ENCODE results near the gene JPH2.

Gene JPH2

GRCh38 chr20:44138867-44139266 is 48.1 kb downstream of the JPH2 start:
- H3K36me3 ChIP-seq (ENCODE audit: insufficient read depth): no peaks in the 10 kb centered on the region
- H3K4me3 ChIP-seq (IDR thresholded peaks at IDR 0.05; ENCODE audit: insufficient read depth, low read depth, low read length): no peak overlapping the region
- no peak for TF ChIP-seq CTCF (conservative IDR thresholded peaks at IDR 0.05; ENCODE audit: low read depth, low read length)

GRCh38 chr20:44137266-44137801 is 49.7 kb downstream of the JPH2 start:
- Histone ChIP-seq H3K36me3 (ENCODE audit: insufficient read depth) (no peaks in the 10 kb centered on the region), H3K4me2 (no peak overlapping the region), H3K4me1 (ENCODE audit: low read depth, poor library complexity, severe bottlenecking) (no peaks in the 10 kb centered on the region), H3K27ac (no peak overlapping the region), H3K79me2 (ENCODE audit: insufficient read depth, low read depth) (no peaks in the 10 kb centered on the region), H3K9ac (no peak overlapping the region), H2AFZ (ENCODE audit: low read depth) (no peak overlapping the region), H3K27me3 (ENCODE audit: insufficient read depth, low read depth) (no peaks in the 10 kb centered on the region), H4K20me1 (ENCODE audit: insufficient read depth) (no peaks in the 10 kb centered on the region), H3K4me3 (IDR thresholded peaks at IDR 0.05; ENCODE audit: insufficient read depth, low read depth, low read length) (no peak overlapping the region)
- no peak for TF ChIP-seq CTCF (conservative IDR thresholded peaks at IDR 0.05; ENCODE audit: low read depth, low read length)

More at GRCh38 chr20:44138867-44139266, 48.1 kb downstream of the JPH2 start:
- H3K79me2 ChIP-seq (ENCODE audit: insufficient read depth, low read depth): no peaks in the 10 kb centered on the region
- H4K20me1 ChIP-seq (ENCODE audit: insufficient read depth): no peaks in the 10 kb centered on the region
- H3K4me1 ChIP-seq (ENCODE audit: low read depth, poor library complexity, severe bottlenecking): no peaks in the 10 kb centered on the region
- H3K27ac ChIP-seq: no peak overlapping the region
- H2AFZ ChIP-seq (ENCODE audit: low read depth): no peak overlapping the region
- no peak overlapping the region for H3K9ac ChIP-seq
- no peak overlapping the region for H3K4me2 ChIP-seq
- H3K27me3 ChIP-seq (ENCODE audit: insufficient read depth, low read depth): no peaks in the 10 kb centered on the region

GRCh38 chr20:44136579-44137265 is 50.3 kb downstream of the JPH2 start:
- Histone ChIP-seq H3K4me3 (IDR thresholded peaks at IDR 0.05; ENCODE audit: insufficient read depth, low read depth, low read length) (no peak overlapping the region), H3K4me2 (no peak overlapping the region), H3K79me2 (ENCODE audit: insufficient read depth, low read depth) (no peaks in the 10 kb centered on the region), H4K20me1 (ENCODE audit: insufficient read depth) (no peaks in the 10 kb centered on the region), H3K27me3 (ENCODE audit: insufficient read depth, low read depth) (no peaks in the 10 kb centered on the region), H2AFZ (ENCODE audit: low read depth) (no peak overlapping the region), H3K27ac (no peak overlapping the region), H3K9ac (no peak overlapping the region), H3K36me3 (ENCODE audit: insufficient read depth) (no peaks in the 10 kb centered on the region), H3K4me1 (ENCODE audit: low read depth, poor library complexity, severe bottlenecking) (no peaks in the 10 kb centered on the region)
- no peak for TF ChIP-seq CTCF (conservative IDR thresholded peaks at IDR 0.05; ENCODE audit: low read depth, low read length)

- H3K4me3 ChIP-seq (IDR thresholded peaks at IDR 0.05; ENCODE audit: insufficient read depth, low read depth, low read length): no peak overlapping the region
- no peaks in the 10 kb centered on the region for H3K36me3 ChIP-seq (ENCODE audit: insufficient read depth)
- no peak overlapping the region for H3K4me2 ChIP-seq
- no peaks in the 10 kb centered on the region for H3K27me3 ChIP-seq (ENCODE audit: insufficient read depth, low read depth)
- H3K27ac ChIP-seq: no peak overlapping the region
- H3K9ac ChIP-seq: no peak overlapping the region
- no peak for TF ChIP-seq CTCF (conservative IDR thresholded peaks at IDR 0.05; ENCODE audit: low read depth, low read length)
- no peaks in the 10 kb centered on the region for H4K20me1 ChIP-seq (ENCODE audit: insufficient read depth)
- H3K4me1 ChIP-seq (ENCODE audit: low read depth, poor library complexity, severe bottlenecking): no peaks in the 10 kb centered on the region
- H3K79me2 ChIP-seq (ENCODE audit: insufficient read depth, low read depth): no peaks in the 10 kb centered on the region
- no peak overlapping the region; the same call in 1 of the 2 replicates for H2AFZ ChIP-seq (ENCODE audit: low read depth)
Observed at GRCh38 chr20:44135417-44136204, 51.4 kb downstream of the JPH2 start.
